HG03520 (cell line): ENCODE data around the gene TPPP2.

Experiments used
- ATAC-seq: cut with Tn5 transposase; IDR thresholded peaks from one replicate; pipeline ENCODE4 v1.9.1; 2021; ENCODE audit warnings: mild to moderate bottlenecking, moderate library complexity; ENCODE audit not compliant: unreplicated experiment

Gene TPPP2

DNA sequence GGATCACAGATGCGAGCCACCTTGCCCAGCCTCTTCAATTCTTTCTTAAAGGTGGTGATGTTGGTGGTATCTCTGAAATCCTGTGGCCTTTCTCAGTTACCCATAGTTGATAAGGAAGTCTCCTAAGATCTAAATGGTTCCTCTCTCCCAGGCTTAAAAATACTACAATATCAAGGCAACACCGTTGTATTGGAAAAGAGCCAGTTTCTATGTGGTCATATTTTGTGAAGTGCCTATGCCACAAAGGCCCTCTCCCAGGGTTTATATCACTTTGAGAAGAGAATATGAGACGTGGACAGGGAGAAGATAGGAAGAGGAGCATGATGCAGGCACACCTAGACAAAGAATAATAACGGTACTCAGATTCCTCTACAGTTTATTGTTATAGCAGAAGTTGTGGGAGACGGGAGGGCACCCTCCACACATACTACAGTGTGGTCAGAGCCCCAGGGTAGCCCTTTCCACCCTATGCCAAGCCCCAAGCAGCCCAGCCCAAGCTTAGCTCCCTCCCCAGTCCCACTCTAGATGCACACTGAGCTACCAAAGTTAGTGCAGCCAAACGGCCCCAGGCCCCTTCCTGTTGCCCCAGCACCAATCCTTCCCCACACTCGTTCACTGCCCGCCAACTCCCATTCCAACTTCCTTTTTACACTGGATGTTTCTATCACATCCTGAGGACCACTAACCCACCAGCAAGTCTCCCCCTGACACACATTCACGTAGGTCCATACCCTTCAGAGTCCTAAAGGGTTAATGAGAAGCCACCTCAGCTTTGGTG, 13.4 kb upstream of the TPPP2 start:
- no peak for ATAC-seq

DNA sequence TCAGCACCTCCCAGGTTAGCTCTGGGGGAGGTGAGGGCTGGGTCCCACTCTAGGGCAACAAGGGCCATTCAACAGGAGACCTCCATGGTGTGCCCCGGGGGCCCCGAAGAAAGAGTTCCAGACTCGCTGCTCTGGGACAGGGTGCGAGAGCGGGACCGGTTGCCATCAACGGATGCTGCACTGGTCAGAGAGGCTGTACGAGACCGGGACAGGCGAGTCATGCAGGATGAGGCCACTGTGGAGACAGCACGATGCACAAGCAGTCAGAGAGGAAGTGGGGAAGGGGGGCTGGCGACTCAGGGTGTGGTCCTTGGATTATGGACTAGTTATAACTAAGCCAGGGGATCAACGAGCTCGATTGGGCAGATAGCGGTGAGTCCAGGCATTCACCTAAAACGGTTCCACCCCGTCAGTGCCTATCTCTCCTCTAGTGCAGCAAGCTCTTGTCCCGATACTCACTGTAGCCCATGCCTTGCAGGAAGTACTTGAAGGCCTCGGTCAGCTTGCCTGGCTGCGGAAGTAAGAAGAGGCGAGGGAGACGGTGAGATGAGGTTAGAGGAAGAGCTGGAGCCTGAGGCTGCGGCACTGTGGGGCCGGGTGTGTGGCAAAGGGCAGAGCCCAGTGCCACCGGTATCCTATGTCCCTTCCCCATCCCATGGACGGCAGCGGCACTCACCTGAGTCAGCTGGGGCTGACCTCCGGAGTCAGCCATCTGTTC, 12.3 kb upstream of the TPPP2 start:
- ATAC-seq, result no peak

DNA sequence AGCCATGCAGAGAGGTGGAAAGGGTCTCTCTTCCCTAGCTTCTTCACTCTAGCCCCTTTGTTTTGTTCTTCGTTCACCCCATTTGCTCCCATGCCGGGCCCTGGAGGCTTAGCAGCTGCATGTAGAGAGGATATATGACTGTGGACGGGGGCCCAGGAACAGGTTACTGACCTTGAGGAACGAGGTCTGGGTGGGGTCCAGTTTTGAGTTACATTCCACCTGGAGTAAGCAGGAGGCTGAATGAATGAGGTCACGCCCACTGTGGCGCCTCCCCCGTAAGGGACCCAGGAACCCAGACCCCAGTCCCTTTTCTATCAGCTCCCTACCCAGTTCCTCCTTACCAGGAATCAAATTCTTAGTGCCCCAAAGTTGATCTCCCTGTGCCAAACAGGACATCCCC, 11.7 kb upstream of the TPPP2 start:
- no peak for ATAC-seq

DNA sequence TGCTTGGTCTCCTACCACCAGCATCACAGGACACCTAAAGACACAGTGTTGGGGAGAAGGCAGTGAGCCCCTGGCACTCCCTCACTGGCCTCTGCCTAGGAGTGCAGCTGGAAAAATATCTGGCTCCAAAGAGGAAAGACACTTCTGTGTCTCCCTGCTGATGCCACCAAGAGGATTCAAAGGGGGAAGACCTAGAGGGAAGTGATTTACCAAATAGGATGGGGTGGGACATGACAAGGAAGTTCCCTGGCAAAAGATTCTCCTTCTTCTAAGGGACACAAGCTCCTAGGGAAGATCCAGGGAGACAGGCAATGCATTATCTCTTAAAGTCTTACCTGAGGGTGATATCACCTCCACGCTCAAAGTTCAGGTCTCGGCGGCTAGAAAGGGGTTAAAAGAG, 11.2 kb upstream of the TPPP2 start:
- ATAC-seq, result no peak

DNA sequence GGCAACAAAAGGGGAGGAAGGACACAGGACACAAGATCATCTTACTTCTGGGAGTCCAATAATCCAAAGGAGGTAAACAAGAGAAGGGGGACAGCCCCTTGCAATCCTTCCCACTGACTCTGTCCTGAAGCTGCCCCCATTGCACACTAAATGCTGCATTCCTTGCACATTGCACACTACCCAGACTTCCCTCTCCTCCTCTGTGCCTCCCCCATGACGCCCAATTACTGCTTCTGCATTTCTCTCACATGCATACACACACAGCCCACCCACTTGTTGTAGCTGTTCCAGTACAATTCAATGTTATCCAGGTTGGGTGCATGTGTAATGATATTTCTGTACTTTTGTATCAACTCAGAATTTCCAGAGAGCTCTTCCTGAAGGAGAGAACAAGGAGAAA, 10.7 kb upstream of the TPPP2 start:
- no peak for ATAC-seq

DNA sequence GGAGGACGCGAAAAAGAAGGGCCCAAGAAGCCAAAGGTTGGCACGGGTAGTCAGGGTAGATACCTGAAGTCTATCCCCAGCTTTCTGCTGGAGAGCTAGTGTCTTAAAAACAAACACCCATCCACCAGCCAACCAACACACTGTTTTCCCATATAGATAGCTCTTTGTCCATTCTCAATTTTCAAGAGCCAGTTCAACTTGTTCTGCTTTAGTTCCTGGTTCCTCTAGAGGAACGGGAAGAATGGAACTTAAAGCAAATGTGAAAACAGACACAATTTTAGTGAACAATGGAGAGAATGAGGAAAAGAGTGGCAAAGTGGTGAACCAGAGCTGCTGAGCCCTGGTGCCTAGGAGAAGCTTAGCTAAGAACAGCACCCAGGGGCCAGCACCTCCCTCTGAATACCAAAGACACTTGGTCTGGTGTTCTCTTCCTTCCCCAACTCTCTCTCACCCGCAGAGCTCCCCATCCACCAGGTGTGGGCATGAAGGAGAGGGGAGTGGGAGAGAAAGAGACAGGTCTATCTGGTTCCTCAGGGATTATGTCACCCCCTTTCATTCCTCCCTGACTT, 9.0 kb upstream of the TPPP2 start:
- no peak for ATAC-seq

DNA sequence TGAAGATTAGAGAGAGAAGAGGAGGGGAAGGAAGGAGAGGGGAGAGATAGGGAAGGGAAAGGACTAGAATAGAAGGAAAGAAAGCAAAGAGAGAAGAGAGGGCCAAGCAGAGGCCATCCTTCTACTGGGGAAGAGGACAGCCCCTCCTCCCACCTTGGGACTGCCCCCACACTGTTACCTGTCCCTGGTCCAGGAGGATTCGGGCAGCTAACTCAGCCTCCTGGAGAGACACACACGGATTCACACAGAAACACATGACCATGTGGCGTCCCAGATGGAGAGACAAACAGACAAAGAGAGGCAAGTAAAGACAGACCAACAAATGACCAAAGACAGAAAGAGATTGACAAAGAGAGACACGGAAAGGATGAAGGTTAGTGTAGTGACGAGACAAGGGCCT, 7.3 kb upstream of the TPPP2 start:
- no peak for ATAC-seq

DNA sequence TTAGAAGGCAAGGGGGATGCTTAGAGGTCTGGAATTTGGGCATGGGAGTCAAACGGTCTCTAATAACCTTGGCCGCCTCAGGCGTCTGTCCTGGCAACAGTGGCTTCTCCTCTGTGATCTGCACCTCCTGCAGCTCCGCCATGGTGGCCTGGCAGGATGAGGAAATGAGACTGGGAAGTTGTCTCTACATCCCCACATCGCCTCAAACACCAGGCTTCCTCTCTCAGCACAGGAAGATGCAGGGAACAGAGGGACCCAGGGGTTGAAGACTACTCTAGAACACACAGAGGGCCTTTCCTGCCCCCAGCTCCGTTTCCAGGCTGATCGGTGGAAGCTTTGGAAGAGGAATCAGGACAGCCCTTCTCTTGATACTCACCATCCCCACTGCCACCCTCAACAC, 6.8 kb upstream of the TPPP2 start:
- no peak for ATAC-seq

DNA sequence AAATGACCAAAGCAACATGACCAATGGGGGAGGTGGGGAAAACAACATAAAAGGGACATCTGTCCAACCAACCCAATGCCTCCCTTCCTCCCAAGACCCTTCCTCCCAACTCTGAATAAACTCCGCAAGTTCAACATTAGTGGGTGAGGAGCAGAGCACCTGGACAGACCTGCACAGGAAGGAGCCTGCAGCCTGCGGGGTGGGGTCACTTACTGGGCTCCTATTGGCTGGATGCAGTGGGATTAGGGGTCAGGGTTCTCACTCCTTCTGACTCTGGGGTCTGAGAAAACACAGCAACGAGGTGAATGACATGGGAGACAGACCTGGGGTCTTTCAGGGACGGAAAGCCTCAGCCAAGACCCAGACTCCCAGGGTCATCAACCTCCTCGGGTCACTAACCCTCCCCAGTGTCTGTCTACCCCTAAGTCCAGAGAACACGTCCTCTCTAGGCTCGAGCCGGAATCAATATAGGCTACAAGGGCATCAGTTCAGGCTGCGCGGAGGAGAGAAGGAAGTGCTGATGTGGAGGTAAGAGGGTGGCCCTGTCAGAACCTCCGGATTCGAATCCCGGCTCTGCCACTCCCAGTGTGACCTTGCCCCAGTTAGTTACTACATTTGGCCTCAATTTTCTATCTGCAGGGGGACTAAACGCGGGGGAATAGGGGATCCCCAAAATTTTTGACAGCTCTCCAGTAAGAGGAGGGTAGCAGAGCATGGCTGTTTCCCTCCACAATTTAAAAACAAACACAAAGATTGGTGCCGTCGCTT, 6.0 kb upstream of the TPPP2 start:
- no peak for ATAC-seq

DNA sequence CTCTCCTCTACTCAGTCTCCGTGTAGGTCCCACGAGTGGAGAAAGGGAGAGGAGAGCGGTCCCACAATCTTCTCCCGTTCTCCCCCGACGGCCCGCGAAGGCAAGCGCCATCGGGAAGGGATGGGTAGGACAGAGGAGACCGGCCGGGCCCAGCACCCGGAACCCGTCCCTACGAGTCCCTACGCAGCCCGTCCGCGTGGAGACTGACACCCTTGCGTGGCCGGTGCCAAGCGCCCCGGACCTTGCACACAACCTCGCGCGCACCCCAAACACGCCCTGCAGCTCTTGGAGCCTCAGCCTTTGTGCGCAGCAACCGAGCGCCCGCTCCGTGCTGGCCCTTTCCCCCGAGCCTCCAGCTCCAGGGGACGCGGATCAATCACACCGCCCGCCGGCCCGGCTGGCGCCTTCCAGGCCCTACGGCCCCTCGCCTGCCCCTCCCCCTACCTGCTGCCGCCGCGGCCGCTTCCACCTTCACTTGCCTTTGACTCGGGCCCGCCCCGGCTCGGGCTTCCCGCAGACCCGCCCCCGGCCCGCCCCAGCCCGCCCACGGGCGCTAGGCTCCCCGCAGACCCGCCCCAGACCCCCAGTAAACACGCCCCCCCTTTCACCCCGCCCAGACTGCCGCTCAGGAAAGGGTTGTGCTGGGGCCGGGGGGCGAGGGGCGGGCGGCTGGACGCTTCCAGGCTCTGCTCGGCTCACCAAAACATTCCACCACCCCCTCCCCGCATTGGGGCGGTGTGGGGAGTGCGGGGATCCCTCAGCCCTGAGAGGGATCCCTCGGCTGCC, 5.2 kb upstream of the TPPP2 start, which contains the start of gene NDRG2:
Gene NDRG2, minus strand, starts transcription at position 477 of the 786 bp plus-strand sequence. CDS start 1,746 bp downstream, outside the sequence.
- ATAC-seq, result no peak

DNA sequence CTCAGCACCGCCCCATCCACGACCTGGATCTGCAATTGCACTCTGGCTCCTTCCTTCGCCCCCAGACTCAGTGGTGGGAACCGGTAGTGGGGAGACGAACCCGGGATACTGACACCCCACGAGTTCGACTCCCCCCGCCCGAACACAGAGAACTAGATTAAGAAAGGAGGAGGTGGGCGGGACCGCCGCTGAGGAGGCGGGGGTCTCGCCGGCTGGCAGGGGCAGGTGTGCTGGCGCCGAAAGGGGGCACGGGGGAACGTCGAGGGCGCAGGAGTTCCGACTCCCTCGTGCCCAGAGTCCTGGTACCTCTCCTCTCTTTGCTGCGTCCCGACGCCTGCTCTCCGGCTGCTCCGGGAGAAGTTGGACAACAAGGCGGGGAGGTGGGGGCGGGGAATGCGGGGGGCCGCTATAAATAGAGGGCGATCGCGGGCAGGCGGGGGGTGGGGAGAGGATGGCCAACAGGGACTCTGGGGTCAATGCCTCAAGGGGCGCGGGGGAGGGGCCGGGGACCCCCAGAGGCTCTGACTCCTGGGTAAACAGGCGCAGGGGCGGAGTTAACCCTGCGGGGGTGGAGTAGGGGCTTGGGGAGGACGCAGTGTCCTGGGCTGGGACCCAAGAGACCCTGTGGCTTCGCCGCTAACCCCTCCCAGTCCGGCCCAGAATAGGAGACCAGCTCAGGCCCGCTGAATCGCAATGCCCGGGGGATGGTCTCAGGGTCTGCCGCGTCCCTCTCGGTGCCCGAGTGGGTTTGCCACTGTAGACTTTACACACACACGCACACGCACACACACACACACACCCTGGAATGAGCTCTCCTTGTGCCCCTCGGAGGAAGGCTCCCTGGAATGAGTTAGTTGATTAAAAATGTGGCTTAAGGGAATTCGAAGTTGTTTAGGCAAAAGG, 4.4 kb upstream of the TPPP2 start:
- no peak for ATAC-seq

DNA sequence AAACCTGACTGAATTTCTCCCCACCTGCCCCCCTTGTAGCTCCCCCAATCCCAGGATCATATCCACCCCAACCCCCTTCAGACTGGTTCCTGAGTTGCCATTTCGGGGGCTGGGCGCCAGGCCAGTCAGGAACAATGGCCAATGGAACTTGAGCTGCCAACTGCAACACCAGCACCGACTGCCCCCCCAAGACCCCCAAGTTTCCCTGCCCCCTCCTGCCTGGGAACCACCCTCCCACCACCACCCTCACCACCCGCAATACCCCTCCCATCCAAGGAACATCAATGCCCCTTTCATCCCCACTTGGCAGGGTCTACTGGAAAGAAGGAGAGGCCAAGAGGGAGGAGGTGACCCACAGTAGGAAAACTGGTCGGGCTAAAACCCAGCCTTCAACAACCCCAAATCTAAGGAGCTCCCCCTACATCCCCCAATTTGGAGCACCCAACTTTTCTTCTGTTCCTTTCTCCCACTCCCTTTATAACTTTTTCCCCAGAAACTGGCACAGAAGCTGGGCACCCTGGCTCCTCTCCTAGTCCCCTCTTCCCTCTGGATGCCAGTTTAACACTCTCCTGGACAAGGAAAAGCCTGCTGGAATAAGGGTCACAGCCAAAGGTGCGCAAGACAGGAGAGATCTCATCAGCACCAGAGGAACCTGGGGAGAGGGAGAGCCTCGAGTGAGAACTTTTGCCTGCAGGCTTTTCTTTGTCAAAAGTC, 3.6 kb upstream of the TPPP2 start:
- ATAC-seq, result no peak

DNA sequence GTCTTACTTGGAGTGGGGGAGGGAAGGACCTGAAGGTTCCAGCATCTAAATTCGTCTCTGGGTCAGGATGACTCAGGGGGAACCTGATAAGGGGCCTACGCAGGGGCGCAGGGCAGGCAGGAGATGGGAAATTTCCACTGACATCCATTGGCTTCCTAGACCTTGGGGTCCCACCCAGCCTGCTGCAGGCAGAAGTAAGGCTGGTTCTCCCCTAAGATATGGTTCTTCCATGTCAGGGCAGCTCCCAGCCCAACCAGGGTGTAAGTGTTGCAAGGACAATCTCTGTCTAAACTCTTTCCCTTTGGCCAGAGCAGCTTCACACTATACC, 3.1 kb upstream of the TPPP2 start:
- no peak for ATAC-seq

DNA sequence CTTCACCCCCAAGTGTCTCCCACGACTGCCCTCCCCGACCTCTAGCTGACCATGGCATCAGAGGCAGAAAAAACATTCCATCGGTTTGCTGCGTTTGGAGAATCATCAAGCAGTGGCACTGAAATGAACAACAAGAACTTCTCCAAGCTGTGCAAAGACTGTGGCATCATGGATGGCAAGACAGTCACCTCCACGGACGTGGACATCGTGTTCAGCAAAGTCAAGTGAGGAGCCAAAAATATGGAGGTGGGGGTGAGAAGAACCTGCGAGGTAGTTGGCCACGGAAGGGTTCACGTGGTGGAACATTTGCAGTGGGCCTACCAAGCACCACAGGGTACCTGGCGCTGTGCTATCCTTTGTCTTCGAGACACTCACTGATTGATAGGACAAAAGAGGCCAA, 514 bp downstream of the TPPP2 start:
- ATAC-seq, result no peak

DNA sequence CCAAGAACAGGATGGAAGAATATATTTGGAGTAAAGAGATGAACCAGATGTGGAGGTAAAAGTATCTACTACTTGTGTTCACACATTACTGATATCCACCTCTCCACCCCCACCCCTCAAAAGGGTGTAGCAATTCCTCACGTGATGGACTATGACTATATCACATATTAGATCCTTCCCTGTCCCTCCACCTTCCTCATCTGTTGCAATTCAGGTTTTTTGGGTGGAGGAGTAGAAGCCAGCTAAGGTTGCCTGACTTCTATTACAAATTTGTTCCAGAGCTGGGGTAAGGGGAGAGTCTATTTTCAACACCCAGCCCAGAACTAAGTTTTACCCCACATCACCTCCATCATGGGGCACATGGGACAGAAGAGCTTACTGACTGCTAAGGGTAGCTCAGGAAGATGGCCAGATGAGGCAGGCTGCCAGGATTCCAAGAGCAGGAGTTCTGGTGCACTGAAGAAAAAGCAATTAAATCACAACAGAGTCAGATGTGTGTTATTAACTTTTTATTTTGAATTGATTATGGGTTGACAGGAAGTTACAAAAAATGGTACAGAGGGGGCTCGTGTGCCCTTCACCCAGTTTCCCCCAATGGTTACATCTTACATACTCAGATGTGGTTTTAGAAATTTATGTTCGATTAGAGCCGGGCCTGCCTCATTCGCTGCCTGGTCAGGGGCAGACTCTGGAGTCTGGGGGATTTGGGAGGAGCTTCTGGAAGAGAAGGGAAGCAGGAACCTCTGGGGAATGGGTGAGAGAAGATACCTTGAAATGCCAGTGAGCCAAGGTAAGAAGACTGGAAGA, 2.5 kb downstream of the TPPP2 start:
- ATAC-seq, result no peak

DNA sequence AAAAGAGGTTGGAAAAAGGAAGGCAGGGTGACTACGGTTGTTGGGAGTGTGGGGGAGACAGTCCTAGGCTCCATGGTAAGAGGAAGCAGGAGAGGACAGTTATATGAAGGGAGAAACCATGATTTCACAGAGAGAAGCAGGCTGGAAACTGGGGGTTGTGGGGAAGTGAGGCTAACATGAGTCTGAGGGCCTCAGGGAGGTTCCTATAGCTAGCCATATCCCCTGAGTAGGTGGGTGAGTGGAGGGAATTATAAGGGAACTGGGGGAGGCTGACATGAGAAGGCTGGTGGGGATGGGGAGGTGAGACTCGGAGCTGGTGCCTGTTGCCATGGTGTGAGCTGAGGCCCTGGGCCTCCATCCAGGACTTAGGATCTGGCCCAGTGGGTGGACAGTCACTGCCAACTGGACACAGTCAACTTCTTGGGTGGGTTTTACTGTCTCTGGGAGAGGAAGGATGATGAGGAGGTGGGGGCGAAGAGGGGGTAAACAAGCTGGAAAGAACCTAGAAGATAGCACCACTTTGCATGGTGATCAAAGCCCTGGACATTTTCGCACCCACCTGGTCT, 3.2 kb downstream of the TPPP2 start:
- ATAC-seq, result no peak

DNA sequence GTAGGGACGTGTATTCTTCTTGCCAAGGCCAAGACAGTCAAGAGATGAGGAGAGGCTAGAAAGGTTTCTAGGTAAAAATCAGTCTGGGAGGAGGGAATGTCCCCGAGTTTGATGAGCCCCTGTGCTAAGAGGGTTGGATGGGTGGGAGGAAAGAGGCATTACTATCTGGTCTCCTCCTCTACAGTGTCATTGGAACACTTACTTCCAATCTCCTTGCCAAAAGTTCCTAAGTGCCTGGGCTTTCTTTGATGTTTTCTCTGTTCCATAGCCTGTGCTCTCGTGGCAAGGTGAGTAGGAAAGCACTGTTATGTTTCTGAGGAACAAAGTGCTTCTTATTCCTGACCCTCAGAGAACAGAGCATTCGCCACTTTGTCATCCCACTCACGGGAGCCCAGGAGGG, 4.7 kb downstream of the TPPP2 start, which contains the start of gene RNASE13:
Gene RNASE13, minus strand, starts transcription at position 101 of the 400 bp plus-strand sequence. CDS start 519 bp downstream, outside the sequence.
- ATAC-seq, result no peak

DNA sequence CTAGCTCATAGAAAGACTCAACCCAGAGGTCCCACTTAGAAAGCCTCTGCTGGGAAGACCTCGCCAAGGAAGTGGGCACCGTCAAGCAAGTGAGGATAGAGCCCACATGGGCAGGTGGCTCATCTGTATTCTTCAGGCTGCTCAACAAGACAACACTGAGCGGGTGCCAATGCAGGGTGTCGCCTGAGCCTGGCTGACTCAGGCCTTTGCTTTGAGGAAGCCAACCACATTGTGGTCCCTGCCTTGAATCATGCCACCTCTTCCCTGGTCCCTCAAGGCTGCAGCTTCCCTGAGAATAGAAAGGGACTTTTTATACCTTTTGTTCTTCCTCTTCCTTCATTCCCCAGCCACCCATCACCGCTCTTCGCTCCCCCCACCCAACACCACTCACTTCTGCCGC, 6.7 kb downstream of the TPPP2 start:
- ATAC-seq, result no peak
